Peyer's patch (tissue), 4 donors: ENCODE results near the gene GRIA4. TPM values are rescaled to one million over a fixed set of nuclear protein-coding genes. Genes with fewer than 3 reads are reported as not detected.

Experiments used
- DNase-seq, 3 donors: peaks; one replicate each; pipeline ENCODE4 v3.0.0-alpha.2; 2017 to 2019
- H3K27ac ChIP-seq, 4 donors: fragments of 200-600 bp; sonication (generic); one replicate each; pipeline ENCODE4 v1.5.1; 2016 to 2019
- H3K27me3 ChIP-seq, 2 donors: fragments of 200-600 bp; sonication (generic); one replicate each; pipeline ENCODE4 v1.5.1; 2019
- H3K36me3 ChIP-seq, 3 donors: fragments of 200-600 bp; sonication (generic); one replicate each; pipeline ENCODE4 v1.5.1; 2016 to 2019
- H3K4me1 ChIP-seq, 4 donors: fragments of 200-600 bp; sonication (generic); one replicate each; pipeline ENCODE4 v1.5.1; 2016 to 2019
- H3K4me3 ChIP-seq, 4 donors: fragments of 200-600 bp; sonication (generic); 1 replicate in 3 of 4; 2 replicates in 1 of 4; pipeline ENCODE4 v1.5.1; 2016 to 2019; ENCODE audit warnings: mild to moderate bottlenecking in 1 of 4
- H3K9me3 ChIP-seq, 4 donors: fragments of 200-600 bp; sonication (generic); one replicate each; pipeline ENCODE4 v1.5.1; 2016 to 2019; ENCODE audit warnings: mild to moderate bottlenecking in 1 of 4
- CTCF ChIP-seq, 6 experiments: fragments of 450-650 bp in 4 of 6; fragments of 200-600 bp in 2 of 6; sonication (generic) in 1 of 6; IDR thresholded peaks; one replicate each; pipeline ENCODE4 v1.5.1; 2017 to 2019; ENCODE audit warnings: antibody characterized with exemption in 6 of 6, mild to moderate bottlenecking in 3 of 6, moderate library complexity in 1 of 6
- POLR2A ChIP-seq, 2 donors: fragments of 450-650 bp; IDR thresholded peaks; one replicate each; pipeline ENCODE4 v1.5.1; 2017; ENCODE audit warnings: antibody characterized with exemption in 2 of 2, mild to moderate bottlenecking in 2 of 2, moderate library complexity in 2 of 2
- total RNA-seq, 4 donors: library from RNA; depleted of rRNA; stranded (reverse); fragments of >200 nt; gene quantifications; one replicate each; pipeline ENCODE4 v1.1.0, GENCODE V29; 2016

The GRIA4 gene
- total RNA-seq, 4 donors from 2014 or later, result 9.9 to 87.8 (median 36.6) TPM

- no peak for DNase-seq
- H3K4me3 ChIP-seq, result no peak overlapping the region
- H3K27ac ChIP-seq, result no peak overlapping the region
- H3K27me3 ChIP-seq, result no peaks in the 10 kb centered on the region
- H3K4me1 ChIP-seq, result no peaks in the 10 kb centered on the region
- no peaks in the 10 kb centered on the region for H3K9me3 ChIP-seq
- H3K36me3 ChIP-seq, result no peaks in the 10 kb centered on the region
- TF ChIP-seq CTCF (IDR thresholded peaks at IDR 0.05) (no peak), POLR2A (IDR thresholded peaks at IDR 0.05) (no peak)
Measured at GRCh38 chr11:105942921-105943320, 333.0 kb downstream of the GRIA4 start.

- TF ChIP-seq POLR2A (IDR thresholded peaks at IDR 0.05), result no peak
- no peak for TF ChIP-seq CTCF (IDR thresholded peaks at IDR 0.05)
- no peaks in the 10 kb centered on the region for H3K27me3 ChIP-seq
- DNase-seq, result no peak
Measured at GRCh38 chr11:105948918-105949590, 339.2 kb downstream of the GRIA4 start.

GRCh38 chr11:105953886-105954285, 344.0 kb downstream of the GRIA4 start:
- no peak for TF ChIP-seq POLR2A (IDR thresholded peaks at IDR 0.05)
- no peak for TF ChIP-seq CTCF (IDR thresholded peaks at IDR 0.05)
- Histone ChIP-seq H3K9me3 (no peaks in the 10 kb centered on the region), H3K27me3 (no peaks in the 10 kb centered on the region), H3K4me1 (no peaks in the 10 kb centered on the region), H3K27ac (no peak overlapping the region), H3K4me3 (no peak overlapping the region), H3K36me3 (no peaks in the 10 kb centered on the region)
- DNase-seq, result no peak

More at GRCh38 chr11:105948918-105949590, 339.2 kb downstream of the GRIA4 start:
- no peaks in the 10 kb centered on the region for H3K9me3 ChIP-seq
- H3K27ac ChIP-seq, result no peak overlapping the region
- no peaks in the 10 kb centered on the region for H3K36me3 ChIP-seq
- H3K4me3 ChIP-seq, result no peak overlapping the region
- no peaks in the 10 kb centered on the region for H3K4me1 ChIP-seq

- Histone ChIP-seq H3K4me1 (no peaks in the 10 kb centered on the region), H3K27ac (no peak overlapping the region), H3K4me3 (no peak overlapping the region), H3K36me3 (no peaks in the 10 kb centered on the region), H3K9me3 (no peaks in the 10 kb centered on the region), H3K27me3 (no peaks in the 10 kb centered on the region)
- DNase-seq, result peak in 1 of 3 donors; percentile 35
- TF ChIP-seq POLR2A (IDR thresholded peaks at IDR 0.05), result no peak
- TF ChIP-seq CTCF (IDR thresholded peaks at IDR 0.05), result no peak
Measured at GRCh38 chr11:105960252-105961245, 350.7 kb downstream of the GRIA4 start.

GRCh38 chr11:105968021-105968697, 358.3 kb downstream of the GRIA4 start:
- Histone ChIP-seq H3K27me3 (no peaks in the 10 kb centered on the region), H3K9me3 (no peaks in the 10 kb centered on the region), H3K4me3 (no peak overlapping the region), H3K36me3 (no peaks in the 10 kb centered on the region), H3K27ac (no peak overlapping the region), H3K4me1 (no peaks in the 10 kb centered on the region)
- no peak for DNase-seq
- TF ChIP-seq CTCF (IDR thresholded peaks at IDR 0.05) (no peak), POLR2A (IDR thresholded peaks at IDR 0.05) (no peak)
